HG02885 (cell line): ENCODE measurements around the gene CYP4A22.
"Not testable (repeated sequence)": the region's sequence is repeated elsewhere in the genome, so short reads cannot be mapped to it uniquely, and the experiment has no call there.

ENCODE experiments used
- ATAC-seq: cut with Tn5 transposase; IDR thresholded peaks from one replicate; pipeline ENCODE4 v1.9.1; 2021; ENCODE audit warnings: mild to moderate bottlenecking; ENCODE audit not compliant: unreplicated experiment, poor library complexity

The CYP4A22 gene

GRCh38 chr1:47147047-47147785 is 10.0 kb downstream of the CYP4A22 start:
- no peak for ATAC-seq

DNA sequence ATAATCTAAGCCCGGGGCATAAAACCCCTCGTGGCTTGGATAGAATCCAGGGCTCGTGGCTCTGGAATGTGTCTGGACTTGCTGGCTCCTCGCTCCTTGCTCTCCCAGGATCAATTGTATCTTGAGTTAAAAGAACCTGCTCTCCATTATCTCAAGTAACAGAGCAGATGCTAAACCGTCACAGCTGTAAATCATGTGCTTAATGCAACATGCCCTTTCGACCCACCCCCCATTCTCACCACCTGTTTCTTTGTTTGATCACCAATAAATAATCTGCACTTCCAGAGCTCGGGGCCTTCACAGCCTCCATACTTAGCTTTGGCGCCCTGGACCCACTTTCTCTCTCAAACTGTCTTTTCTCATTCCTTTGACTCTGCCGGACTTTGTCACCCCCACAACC is 11.9 kb downstream of the CYP4A22 start:
- not testable (repeated sequence) for ATAC-seq

- not testable (repeated sequence) for ATAC-seq
Measured at GRCh38 chr1:47156457-47156856, 19.2 kb downstream of the CYP4A22 start.

- ATAC-seq = not testable (repeated sequence)
Measured at GRCh38 chr1:47157957-47158356, 20.7 kb downstream of the CYP4A22 start.

GRCh38 chr1:47160716-47161115 is 23.5 kb downstream of the CYP4A22 start:
- ATAC-seq = no peak

DNA sequence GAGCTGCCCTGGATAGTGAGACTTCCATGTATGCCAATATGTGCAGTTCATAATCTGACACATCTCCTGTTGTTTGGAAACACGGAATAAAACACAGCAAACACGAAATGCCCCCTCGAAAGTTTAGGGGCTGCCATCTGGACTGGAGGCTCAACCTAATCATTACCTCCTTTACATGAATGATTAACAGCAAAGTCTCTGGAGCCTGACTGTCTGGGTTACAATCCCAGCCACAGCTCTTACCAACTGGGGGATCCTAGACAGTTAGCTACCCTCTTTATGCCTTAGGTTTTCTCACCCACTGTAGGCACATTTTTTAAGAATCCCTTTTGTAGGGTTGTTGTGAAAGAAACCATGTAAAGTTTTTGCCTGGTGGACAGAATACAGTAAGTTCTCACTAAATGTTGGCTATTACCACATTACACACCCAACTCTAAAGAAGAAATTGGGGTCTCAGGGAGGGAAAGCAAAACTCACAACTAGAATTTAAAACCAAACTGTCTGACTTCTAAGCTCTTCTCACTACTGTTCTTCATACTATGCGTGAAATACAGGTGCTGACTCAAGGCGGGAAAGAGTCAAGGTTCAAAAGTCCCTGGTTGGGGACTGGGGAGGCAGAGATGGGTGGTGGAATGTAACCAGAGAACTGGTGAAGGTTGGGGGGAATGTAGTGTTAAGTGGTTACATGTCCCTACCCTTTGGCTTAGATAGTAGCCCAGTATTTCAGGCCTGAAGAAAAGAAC is 24.2 kb downstream of the CYP4A22 start:
- no peak for ATAC-seq

DNA sequence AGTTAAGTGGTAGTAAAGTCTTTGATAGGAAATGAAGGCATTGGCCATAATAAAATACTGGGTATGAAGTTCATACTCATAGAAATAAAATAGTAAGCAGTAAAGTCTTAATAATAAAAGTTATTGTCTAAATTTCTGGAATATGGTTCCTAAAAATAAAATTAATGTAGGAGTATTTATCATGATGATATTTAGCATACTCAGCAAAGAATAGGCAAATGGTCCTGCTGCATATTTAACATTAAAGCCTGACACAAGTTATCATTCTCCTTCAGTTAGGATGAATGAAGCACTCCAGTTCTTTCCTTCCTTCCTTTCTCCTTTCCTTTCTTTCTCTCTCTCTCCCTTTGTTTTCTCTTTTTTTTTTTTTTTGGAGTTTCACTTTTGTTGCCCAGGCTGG is 27.3 kb downstream of the CYP4A22 start:
- no peak for ATAC-seq

GRCh38 chr1:47172782-47173181 is 35.5 kb downstream of the CYP4A22 start:
- ATAC-seq = no peak

DNA sequence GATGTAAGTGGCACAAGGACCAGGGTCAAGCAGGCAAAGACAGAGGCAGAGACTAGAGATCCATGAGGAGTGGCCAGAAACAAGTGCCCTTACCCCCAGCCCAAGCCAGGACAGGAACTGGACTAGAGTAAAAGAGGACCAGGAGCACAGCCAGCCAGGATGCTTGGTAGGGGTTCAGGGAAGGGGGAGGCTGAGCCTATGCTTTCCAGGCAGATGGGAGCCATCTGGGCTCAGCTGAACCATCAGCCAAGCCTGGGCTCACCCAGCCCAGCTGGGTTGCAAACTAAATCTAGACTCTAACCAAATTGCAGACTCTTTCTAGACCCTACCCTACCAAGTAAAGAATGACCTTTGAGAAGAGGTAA is 37.4 kb downstream of the CYP4A22 start:
- no peak for ATAC-seq

GRCh38 chr1:47175227-47175934 is 38.1 kb downstream of the CYP4A22 start:
- ATAC-seq = peak; percentile 45

DNA sequence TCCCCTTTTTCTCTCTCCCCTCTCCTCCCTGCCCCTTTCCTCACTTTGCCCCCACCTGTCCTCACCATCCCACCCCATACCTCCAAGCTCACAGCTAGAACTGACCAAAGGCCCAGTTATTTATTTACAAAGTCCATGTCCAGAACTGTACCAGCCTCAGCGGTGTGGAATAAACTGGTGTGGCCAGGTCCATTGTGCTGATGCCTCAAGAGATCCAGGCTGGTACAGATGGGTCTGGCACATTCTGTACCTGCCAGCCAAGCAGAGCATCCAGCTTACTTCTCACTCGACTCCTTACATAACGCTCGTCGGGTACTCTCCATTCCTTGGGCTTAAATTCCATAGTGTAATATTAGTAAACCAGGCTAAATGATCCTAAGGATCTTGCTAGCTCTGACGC is 40.8 kb downstream of the CYP4A22 start:
- ATAC-seq = no peak

GRCh38 chr1:47178654-47179016 is 41.4 kb downstream of the CYP4A22 start:
- no peak for ATAC-seq

DNA sequence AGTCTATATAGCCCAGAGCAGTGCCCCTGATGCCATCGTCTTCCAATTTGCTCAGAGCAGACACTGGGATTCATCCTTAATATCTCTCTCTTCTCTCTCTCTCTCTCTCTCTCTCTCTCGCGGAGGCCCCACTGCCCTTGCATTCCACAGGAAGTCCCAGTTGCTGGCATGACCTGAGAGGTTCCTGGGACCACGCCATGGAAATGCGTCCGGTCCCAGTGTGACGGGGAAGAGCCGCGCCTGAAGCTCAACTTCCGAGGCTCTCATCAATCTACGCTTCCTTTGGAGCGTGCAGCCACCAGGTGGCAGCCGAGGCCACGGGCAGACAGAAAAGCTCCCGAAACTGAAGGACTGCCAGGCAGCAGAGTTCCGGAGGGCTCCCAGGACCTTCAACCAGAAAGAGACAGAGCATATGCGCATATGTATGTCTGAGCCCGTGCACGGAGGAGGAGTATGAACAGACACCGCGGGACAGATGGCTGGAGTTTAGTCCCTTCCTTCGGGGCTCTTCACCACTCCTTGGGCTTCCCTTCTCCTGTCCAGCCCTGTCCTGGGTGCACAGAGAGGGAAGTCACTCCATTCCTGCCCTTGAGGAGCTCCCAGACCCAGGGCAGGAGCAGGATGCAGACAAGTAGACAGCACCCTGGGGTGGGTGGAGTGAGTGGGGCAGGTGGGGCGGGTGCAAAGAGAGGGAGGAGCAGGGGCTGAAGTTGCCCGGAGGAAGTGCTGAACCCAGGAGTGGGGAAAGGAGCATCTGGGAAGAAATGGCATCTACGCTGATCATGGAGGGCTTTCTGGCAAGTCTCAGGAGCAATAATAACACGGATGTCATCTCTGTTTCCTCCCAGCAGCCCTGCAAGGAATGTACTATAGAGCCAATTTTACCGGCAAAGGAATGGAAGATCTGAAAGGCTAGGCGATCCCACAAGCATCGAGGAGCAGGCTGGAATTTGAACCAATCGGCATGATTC is 42.1 kb downstream of the CYP4A22 start:
- ATAC-seq = peak; percentile 94

GRCh38 chr1:47179988-47180563 is 42.8 kb downstream of the CYP4A22 start:
- ATAC-seq = no peak

GRCh38 chr1:47180603-47181094 is 43.4 kb downstream of the CYP4A22 start:
- no peak for ATAC-seq

DNA sequence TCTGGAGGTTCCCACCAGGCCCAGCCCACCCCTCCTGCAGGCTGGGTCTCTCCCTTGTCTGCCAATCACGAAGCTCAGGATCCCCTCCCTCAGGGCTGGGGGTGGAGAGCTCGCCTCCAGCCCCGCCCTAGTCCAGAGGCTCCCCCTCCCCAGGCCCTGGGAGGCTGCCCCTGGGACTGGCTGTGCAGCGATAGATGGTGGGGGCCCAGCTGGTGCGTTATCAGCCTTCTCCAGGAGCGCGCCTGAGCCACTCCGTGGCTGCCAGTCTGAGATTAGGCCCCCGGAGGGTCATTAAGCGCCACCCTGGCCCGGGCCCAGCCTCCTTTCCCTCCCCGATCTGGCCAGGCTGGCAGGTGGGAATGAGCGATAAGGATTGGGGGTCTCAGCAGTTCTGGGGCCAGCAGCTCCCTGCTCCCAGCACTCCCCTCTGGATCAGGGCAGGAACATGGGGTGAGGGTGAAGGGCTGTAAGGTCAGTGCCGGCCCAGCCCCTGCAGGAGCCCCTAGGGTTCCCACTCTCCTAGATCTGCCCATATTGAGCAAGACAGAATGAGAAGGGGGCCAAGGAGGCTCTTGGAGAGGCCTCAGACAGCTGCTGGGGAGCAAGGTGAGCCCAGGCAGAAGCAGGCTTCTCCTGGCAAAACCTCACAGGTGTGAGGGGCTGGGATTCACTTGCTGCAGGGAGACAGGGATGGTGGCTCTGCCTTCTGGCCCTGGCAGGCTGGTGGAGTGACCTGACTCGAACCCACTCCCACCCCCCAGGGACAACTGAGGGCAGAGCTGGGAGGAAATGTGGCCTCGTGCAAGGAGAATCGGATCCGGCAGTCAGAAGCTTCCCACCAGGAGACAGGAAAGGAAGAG is 44.1 kb downstream of the CYP4A22 start:
- no peak for ATAC-seq

DNA sequence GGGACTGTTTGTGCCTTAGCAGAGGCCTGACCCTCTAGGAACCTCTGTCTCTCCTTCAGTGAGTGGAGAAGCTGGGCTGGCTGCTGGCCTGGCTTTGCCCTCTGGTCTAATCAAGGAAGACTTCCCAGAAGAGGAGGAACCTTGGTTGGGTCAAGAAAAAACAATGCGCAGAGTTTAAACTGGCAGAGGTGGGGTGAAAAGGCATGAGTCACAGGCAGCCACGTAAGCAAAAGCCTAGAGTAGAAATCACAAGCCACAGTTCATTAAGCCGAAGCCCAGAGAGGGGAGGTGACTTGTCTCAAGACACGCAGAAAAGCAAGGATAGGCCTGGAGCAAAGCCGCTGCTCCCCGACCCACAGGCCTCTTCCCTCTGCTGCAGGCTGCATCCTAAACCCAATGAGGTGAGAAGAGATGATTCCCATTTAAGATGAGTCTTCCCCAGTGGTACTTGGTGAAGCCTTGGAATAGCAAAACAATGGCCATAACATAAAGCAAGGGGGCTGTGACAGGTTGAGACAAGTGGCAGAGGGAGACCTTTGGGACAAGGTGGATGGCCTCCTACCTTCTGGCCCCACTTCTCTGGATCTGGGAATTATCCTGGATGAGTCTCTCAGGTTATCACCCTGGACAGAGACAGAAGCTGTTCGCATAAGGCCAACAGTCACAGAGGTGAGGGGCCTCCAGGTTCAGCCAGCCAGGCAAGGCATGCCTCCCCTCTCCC is 44.9 kb downstream of the CYP4A22 start:
- no peak for ATAC-seq

DNA sequence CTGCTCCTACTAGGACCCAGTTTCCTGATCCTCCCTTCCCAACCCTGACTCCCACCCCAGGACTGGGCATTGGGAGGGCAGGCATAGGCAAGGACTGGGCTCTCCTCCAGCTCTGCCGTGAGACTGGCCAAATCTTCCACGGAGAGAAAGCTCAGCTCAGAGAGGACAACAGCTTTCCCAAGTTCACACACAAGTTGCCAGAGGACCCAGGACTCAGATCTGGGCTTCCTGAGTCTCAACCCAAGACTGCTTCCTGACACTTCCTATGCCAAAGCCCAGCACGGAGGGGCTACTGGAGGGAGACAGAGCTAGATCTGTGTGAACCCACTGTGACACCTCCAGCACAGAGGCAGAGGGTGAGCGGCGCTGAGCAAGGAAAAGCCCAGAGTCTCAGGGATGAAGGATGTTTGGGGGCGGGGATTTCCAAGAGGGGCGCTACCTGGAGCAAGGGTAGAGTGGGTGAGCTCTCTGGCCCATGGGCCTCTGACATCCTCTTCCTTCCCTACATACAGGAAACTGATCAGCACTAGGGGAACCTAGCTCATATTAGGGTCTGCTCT is 45.5 kb downstream of the CYP4A22 start:
- no peak for ATAC-seq
